ENCODE data around the gene NET1. TPM values are rescaled to one million over a fixed set of nuclear protein-coding genes. Genes with fewer than 3 reads are reported as not detected.

Gene NET1
- total RNA-seq, 3 donors from 2014 or later: 213 to 399 (median 359) TPM

DNA sequence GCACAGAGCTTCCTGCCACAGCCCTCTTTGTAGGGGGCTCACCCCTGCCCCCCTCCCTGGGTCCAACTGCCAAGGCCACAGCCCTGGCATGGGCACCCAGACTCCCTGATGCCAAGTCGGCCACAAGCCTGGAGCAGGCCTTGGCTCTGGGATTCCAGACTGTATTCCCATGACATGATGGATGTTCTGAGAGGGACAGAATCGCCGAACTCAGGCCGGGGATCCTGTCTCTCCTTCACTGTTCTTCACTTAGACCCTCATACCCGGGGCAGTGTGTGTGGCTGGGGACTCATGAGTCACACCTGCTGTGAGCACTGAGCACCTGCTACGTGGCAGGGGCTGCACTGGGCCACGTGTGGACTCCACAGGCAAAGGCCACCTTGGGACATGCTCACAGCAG, 79.1 kb downstream of the NET1 start:
- Histone ChIP-seq H3K9me3 (peaks cover 6% of the 10 kb centered on the region), H3K36me3 (ENCODE audit: low read depth) (no peaks in the 10 kb centered on the region), H3K4me1 (ENCODE audit: low read depth) (peaks cover 12% of the 10 kb centered on the region), H3K4me3 (no peak overlapping the region)
- intact Hi-C loops (cut with DNase I, micrococcal nuclease): no loop called here
- no peak for ATAC-seq
- DNase-seq: no peak
- TF ChIP-seq, protein P1, sequence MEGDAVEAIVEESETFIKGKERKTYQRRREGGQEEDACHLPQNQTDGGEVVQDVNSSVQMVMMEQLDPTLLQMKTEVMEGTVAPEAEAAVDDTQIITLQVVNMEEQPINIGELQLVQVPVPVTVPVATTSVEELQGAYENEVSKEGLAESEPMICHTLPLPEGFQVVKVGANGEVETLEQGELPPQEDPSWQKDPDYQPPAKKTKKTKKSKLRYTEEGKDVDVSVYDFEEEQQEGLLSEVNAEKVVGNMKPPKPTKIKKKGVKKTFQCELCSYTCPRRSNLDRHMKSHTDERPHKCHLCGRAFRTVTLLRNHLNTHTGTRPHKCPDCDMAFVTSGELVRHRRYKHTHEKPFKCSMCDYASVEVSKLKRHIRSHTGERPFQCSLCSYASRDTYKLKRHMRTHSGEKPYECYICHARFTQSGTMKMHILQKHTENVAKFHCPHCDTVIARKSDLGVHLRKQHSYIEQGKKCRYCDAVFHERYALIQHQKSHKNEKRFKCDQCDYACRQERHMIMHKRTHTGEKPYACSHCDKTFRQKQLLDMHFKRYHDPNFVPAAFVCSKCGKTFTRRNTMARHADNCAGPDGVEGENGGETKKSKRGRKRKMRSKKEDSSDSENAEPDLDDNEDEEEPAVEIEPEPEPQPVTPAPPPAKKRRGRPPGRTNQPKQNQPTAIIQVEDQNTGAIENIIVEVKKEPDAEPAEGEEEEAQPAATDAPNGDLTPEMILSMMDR (IDR thresholded peaks at IDR 0.05): no peak

DNA sequence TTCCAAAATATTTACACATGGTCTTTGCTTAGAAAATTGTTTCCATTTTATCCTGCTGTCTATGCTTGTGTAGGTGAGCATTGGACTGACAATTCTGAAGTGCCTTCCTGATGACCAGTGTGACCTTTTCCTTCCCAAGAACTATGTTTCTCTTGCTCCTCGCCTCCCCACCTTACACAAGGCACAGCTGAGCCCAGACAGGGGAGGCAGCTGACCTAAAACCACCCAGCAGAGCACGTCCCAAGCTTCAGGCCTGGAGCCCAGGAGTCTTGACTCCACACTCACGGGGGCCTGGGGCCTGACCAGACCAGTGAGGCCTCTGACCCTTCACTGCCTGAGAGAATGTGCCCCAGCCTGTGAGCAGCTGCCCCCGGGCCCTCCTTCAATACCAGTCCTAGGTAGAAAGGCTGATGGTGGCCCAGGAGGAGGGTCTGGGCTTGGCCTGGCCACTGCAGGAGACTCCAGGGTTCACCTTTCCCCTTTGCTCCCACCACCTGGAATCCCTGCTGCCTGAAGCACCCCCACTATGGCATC, 80.0 kb downstream of the NET1 start:
- no peak overlapping the region for H3K4me3 ChIP-seq
- TF ChIP-seq, protein P1 (IDR thresholded peaks at IDR 0.05): no peak
- peaks cover 6% of the 10 kb centered on the region for H3K9me3 ChIP-seq
- no peak for ATAC-seq
- H3K36me3 ChIP-seq (ENCODE audit: low read depth): no peaks in the 10 kb centered on the region
- peaks cover 10% of the 10 kb centered on the region for H3K4me1 ChIP-seq (ENCODE audit: low read depth)
- intact Hi-C loops (cut with DNase I, micrococcal nuclease): no loop called here
- no peak for DNase-seq

DNA sequence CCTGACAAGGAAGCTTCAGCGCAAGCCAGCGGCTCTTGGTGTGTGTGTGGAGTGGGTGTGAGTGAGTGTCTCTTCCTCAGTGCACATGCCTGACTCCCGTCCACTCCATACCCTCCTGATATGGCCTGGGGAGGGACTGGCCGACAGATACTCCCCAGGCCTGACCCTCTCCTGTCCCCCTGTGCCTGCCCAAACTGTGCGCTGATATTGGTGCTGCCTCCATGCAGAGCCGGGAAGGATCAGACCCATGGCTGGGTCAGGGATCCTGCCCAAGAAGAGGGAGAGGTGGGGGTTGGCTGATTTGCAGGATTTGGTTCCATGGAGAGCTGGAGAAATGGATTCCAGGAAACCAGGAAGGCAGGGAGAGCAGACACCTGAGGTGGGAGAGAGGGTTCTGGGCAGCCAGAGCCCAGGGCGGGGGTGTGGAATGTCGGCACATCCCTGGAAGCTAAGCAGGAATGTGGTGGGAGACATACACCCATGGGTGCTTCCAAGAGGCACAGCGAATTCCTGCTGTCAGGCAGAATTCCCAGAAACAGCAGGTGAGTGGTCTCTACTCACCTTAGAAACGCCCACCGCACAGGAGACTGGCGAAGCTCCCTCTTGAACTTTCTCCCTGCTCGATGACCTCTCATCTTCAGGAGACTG, 80.7 kb downstream of the NET1 start:
- TF ChIP-seq, protein P1 (IDR thresholded peaks at IDR 0.05): no peak
- Histone ChIP-seq H3K36me3 (ENCODE audit: low read depth) (no peaks in the 10 kb centered on the region), H3K4me1 (ENCODE audit: low read depth) (peaks cover 5% of the 10 kb centered on the region), H3K9me3 (peaks cover 6% of the 10 kb centered on the region), H3K4me3 (no peak overlapping the region)
- DNase-seq (no peak), ATAC-seq (no peak)
- intact Hi-C loops (cut with DNase I, micrococcal nuclease): no loop called here

DNA sequence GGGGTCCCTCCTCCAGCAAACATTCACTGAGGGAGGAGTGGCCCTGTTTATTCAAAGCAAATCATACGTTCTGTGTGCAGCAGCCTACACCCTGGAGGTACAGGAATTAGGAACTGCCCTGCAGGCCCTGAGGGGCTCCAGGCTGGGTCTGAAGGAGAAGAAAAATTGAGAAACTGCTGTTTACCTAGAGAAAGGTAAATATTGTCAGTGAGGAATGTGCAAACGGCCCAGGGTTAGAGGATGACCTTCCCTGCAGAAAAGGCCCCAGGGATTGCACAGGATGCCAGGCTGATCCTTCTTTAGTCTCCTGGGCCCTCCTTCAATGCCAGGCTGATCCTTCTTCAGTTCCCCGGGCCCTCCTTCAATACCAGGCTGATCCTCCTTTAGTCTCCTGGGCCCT, 81.3 kb downstream of the NET1 start:
- intact Hi-C loops (cut with DNase I, micrococcal nuclease): no loop called here
- DNase-seq: no peak
- Histone ChIP-seq H3K4me1 (ENCODE audit: low read depth) (no peaks in the 10 kb centered on the region), H3K4me3 (no peak overlapping the region), H3K36me3 (ENCODE audit: low read depth) (no peaks in the 10 kb centered on the region), H3K9me3 (peaks cover 6% of the 10 kb centered on the region)
- ATAC-seq: no peak
- TF ChIP-seq, protein P1 (IDR thresholded peaks at IDR 0.05): no peak

DNA sequence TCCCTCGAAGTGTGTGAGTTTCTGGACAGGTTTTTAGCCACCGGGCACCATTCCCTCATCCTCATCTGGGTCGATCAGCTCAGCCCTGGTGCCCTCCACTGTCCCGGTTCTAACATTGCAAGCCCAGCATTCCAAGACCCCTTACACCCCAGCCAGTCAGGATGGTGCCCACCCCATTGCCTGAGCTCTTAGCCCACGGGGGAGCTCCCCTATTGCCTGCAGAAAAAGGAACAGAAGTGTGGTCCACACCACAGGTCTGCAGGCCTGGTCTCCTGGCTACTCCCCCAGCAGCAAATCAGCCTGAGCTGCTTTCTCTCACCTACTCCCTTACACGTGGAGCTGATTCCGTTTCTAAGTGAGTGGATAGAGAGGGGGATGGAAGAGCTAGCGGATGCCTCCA, 82.3 kb downstream of the NET1 start:
- Histone ChIP-seq H3K36me3 (ENCODE audit: low read depth) (no peaks in the 10 kb centered on the region), H3K4me3 (no peak overlapping the region), H3K9me3 (peaks cover 6% of the 10 kb centered on the region), H3K4me1 (ENCODE audit: low read depth) (no peaks in the 10 kb centered on the region)
- TF ChIP-seq, protein P1 (IDR thresholded peaks at IDR 0.05): no peak
- intact Hi-C loops (cut with DNase I, micrococcal nuclease): no loop called here
- no peak for DNase-seq
- ATAC-seq: no peak
